ENCODE measurements around the gene PLD1.

The PLD1 gene

DNA sequence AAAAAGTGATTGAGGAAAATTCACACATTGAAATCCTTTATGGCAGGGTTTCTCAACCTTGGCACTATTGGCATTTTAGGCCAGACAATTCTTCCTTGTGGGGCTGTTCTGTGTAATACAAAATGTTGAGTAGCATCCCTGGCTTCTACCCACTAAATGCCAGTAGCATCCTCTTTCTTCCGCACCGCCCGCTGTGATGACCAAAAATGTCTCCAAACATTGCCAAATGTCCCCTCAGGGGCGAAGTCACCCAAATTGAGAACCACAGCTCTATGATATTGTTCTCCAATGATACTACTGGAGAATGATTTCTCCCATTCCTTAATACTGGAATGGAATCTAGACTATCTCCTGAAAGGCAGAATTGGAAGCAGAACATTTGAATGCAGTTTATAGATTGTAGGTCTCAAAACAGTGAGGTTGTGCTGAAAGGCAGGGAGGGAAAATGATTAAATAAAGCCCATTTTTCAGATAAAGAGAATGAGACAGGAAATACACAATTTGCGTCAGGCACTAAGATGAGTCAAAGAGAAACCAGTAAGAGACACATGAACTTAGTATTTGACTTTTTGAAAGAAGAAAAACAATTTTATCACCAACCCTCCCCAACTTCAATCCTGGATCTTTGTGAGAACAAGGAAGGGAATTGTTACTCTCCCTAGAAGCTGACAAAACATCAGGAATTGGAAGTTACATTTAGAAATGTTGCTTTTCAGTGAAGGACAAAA is 248.5 kb downstream of the PLD1 start:
- DNase-seq (ENCODE audit: low read depth) = no peak

DNA sequence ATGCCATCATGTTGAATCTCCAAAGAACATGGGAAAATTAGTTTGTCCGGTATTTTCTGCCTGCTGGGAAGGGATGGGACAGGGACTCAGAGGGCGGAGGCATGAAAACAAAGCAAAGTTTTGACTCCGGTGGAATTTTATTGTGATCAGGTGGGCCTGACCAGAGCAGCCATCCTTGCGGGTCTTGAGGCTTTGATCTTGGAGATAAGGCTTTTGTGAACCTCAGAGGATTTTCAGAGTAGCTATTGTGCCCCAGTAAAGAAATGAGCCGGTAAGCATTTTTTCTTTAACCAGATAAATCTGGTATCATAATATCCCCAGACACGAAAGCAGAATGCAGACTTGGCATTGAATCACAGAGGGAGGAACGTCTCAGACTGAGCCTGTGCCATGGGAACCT is 250.7 kb downstream of the PLD1 start:
- no peak for DNase-seq (ENCODE audit: low read depth)

DNA sequence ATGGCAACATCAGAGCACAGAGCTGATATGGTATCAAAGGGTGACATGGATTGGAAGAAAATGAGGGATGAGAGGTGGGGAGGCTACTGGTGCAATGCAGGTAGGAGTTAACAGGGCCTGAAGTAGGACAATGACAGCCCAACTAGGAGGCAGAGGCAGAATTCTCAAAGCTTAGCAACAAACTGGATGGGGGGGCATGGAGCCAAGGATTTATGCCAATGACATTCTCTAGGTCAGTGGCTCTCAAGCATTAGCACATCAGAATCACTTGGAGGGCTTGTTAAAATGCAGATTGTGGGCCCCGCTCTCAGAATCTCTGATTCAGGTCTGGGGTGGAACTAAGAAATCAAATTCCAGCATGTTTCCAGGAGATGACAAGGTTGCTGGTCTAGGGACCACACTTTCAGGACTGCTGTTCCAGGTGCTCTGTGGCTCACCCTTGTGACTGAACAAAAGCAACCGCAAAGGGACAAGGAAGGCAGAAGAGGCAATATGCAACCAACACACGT is 252.0 kb downstream of the PLD1 start:
- DNase-seq (ENCODE audit: low read depth) = no peak

DNA sequence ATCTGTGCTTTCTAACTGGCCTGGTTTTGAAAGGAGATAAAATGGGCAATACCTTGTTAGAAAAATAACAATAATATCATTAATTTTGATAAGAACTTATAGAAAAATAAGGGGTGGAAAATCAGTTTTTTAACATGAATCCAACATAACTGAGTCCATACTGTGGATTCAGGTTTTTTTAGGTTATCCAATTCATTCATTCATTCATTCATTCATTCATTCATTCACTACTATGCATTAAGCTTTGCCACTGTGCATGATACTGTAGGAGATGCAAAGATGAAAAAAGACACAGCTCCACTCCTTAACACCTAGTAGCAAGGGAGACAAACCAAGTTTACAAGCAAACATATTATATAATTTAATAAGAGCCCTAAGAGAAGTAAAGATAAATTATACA is 253.1 kb downstream of the PLD1 start:
- DNase-seq (ENCODE audit: low read depth) = no peak

DNA sequence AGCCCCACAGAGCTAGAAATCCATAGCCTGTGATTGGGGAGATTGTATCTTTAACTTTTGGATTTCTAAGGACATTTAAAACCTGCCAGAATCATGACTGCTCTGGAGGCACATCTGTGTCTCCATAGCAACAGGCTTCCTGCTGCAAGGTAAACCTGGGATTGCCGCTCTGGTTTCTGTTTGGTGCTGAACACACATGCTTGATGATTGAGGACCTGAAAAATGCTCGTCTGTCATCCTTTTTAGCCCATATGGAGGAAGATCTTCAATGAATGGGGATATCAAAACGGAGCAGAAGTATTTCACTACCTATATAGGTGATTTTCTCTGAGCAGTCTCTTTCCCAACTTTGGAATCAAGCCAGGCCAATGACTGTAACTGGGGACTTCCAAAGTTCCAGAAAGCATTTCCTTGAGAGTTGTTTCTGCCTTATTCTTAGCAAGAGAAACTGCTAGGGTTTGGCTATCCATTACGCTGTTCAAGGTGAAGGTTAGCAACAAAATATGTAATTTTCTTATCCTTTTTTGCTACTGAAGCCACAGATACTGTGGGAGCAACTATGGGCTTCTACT is 253.6 kb downstream of the PLD1 start:
- DNase-seq (ENCODE audit: low read depth) = no peak

DNA sequence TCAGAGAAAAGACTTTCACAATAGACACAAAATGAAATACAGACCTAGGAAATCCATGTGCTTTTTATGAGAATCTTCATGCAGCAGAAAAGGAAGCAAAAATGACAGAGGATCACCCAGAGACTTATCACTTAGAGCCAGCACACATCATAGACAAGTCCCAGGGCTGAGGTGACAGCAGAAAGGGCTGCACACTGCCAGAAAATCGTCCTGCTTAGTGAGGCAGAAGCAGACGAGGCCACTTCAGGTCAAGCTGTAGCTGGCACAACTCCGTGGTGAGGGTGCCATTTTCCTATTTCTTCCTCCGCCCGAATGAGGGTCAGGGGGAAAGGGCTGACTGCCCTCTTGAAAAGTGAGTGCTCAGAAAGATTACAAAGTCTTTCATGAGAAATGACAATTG is 254.1 kb downstream of the PLD1 start:
- DNase-seq (ENCODE audit: low read depth) = no peak

DNA sequence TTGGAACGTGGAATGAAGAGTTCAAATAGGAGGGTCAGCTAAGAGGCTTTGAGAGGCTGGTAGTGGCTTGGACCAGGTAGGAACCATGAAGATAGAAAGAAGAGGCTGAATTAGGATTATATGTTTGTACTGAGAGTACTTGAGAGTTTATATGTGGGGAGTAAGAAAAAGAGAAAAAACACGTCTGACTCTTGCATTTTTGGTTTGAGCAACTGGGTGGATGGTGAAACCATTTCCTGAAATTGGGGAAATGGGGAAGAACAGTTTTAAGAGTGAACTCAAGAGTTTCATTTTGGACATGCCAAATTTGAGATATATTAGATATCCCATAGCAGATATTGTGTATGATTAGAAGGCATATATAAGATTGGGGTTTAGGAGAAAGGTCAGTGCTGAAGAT is 257.2 kb downstream of the PLD1 start:
- DNase-seq (ENCODE audit: low read depth) = no peak

DNA sequence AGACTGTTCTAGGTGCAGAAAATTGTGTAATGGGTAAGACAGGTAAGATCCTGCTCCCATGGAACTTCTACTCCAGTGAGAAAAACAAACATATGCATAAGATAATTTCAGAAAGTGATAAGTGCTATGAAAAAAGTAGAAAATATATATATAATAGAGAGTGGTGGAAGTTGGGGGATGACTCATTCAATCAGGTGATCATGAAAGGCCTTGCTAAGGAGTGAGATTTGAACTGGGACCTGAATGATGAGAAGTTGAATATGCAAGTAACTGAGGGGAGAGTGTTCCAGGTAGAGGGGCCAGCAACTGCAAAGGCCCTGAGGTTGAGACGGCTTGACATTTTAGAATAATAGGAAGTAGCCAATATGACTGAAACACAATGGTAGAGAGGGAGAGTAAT is 257.8 kb downstream of the PLD1 start:
- no peak for DNase-seq (ENCODE audit: low read depth)

DNA sequence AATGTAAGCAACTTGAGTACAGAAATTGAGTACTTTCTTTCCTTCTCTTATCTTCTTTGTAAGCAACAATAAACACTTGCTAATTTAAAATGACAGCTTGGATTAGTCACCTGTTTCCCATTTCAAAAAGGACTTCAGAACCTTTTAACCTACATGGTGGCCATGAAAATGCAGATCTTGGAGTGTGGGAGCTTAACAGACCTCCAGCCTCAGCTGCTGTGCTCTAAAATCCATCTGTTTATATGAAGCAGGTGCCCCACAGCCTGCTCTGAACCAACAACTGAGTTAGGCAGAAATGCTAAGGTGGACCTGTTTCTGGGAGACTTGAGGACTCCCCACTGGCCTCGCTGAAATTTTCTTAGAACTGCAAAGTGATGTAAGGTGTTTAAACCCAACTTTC is 259.0 kb downstream of the PLD1 start:
- DNase-seq (ENCODE audit: low read depth) = no peak
